ENCODE results near the gene ZNF782. TPM values are rescaled to one million over a fixed set of nuclear protein-coding genes. Genes with fewer than 3 reads are reported as not detected.
"Not testable (repeated sequence)": the region's sequence is repeated elsewhere in the genome, so short reads cannot be mapped to it uniquely, and the experiment has no call there.

ZNF782 gene
- polyA plus RNA-seq (ENCODE audit: insufficient read length in 12 of 12) = 10 to 100 TPM in 1 of 12 donors, 1 to 10 TPM in 10, not detected in 1; 3.2 to 25.9 (median 4.5) TPM
- long read RNA-seq, donor 1, full-length matches to known transcripts = 3 of 3 reads
- long read RNA-seq, donor 1, partial matches to known transcripts = 0 of 3 reads
- long read RNA-seq, donor 1, other reads (novel, unspliced or antisense) = 0 of 3 reads
- long read RNA-seq, donor 2, partial matches to known transcripts = 0 of 1 reads
- long read RNA-seq, donor 2, other reads (novel, unspliced or antisense) = 0 of 1 reads
- long read RNA-seq, donor 3, partial matches to known transcripts = 0 of 1 reads
- long read RNA-seq, donor 3, other reads (novel, unspliced or antisense) = 0 of 1 reads
- long read RNA-seq, donor 4 = 0 reads
- long read RNA-seq, donor 5 = 0 reads
- long read RNA-seq, donor 6 = 0 reads
- long read RNA-seq, donor 7 = 0 reads
- long read RNA-seq, donor 8, full-length matches to known transcripts = 2 of 2 reads
- long read RNA-seq, donor 8, partial matches to known transcripts = 0 of 2 reads
- long read RNA-seq, donor 8, other reads (novel, unspliced or antisense) = 0 of 2 reads
- long read RNA-seq, donor 9 = 0 reads
- long read RNA-seq, donor 10 = 0 reads
- long read RNA-seq, donor 11 = 0 reads

DNA sequence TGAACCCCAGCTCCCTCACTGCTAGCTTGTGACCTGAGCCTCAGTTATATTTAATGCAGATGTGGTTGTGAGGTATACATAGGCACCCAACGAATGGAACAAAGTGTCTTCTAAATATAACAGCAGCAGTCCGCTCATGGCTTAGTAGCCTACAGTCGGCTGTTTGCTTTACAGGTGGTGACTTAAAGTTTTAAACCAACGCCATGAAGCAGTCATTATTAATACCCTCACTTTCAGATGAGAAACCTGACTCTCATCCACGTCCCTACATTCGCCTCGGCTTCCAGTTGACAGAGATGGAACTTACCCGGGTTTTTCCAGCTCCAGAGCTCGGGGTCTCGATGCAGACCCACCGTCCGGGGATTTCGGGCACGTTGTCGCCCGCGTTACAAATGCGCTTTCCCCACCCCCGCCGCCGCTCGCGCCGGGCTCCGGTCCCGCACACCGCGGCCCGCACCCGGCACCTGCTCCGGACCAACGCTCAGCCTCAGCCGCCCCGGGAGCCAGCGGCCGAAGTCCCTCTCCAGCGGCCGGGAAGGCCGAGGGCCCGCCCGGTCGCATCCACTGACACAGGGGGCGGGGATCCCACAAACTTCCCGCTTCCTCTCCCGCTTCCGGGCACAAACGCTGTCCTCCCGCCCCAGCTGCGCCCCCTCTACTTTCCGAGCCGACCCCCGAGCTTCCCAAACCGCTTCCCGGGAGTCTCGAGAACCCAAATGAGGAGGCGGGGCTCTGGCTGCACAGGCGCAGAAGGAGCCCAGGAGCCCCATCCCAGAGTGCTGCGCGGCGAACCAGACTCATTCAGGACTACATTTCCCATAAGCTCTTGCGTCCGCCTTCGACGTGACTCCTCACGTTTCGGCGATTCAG lies at the start of gene ZNF782:
Gene ZNF782, minus strand, starts transcription at position 734 of the 870 bp plus-strand sequence. CDS start 2,553 bp downstream, outside the sequence.
- DNase-seq = peak; percentile 96

DNA sequence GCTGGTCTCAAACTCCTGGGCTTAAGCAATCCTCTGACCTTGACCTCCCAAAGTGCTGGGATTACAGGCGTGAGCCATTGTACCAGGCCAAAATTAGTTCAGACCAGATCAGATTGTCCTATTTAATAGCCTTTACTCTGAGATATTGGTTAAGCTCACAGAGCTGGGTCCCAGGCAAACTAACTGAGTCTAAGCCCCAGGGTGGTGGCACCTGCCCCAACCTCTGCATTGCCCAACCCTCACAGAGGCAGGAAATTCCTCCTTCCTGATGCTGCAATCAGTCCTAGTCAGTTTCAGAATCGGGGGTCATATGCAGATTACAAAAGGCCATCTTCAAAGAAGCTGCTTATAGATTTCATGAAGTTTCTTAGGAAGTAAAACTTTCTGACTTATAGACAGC lies 45.7 kb upstream of the ZNF782 start:
- not testable (repeated sequence) for DNase-seq

DNA sequence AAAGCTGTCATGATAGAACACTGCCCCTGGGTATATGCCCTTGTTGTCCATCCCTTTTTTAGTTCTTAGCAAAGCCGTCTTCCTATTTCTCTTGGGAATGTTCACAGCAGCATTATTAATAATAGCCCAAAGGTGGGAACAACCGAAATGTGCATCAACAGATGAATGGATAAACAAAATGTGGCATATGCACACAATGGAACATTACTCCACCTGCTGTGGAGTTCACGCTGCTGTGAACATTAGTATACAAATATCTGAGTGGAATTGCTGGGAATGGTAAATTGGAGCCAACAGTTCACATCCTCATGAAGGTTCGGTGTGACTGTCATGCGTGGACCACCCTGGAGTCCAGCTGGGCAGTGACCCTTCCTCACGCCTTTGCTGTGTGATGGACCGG lies 37.8 kb upstream of the ZNF782 start:
- DNase-seq = no peak

DNA sequence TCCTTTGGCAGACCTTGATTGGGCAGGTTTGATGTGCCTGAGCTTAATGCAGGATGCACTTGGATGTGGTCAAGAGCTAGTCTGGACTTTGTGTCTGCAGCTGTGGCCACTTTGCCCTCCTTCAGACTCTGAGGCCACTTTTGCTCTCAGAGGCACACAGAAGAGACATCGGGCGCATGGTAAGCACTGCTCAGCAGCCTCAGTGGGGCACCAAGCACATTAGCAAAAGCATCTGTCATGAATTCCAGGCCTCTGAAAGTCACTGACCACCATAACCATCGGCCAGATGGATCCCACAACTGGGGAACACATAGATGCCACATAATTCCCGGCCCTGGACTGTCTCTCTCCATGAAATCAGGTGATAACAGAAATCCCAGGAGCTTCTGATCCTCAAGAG lies 34.3 kb upstream of the ZNF782 start:
- no peak for DNase-seq

DNA sequence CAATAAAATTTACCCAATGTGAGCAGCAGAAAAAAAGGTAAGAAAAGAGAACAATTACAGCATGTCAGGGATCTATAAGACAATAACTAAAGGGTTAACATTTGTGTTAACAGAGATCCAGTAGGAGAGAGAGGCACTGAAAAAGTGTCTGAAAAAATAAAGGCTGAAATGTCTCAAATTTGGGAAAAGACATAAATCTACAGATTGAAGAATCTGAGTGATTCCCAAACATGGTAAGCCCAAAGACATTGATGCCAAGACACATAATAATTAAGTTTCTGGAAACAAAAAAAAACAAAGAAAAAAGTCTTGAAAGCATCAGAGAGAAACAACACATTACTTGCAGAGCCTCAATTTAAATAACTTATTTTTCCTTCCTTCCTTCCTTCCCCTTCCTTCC lies 31.1 kb upstream of the ZNF782 start:
- no peak for DNase-seq

DNA sequence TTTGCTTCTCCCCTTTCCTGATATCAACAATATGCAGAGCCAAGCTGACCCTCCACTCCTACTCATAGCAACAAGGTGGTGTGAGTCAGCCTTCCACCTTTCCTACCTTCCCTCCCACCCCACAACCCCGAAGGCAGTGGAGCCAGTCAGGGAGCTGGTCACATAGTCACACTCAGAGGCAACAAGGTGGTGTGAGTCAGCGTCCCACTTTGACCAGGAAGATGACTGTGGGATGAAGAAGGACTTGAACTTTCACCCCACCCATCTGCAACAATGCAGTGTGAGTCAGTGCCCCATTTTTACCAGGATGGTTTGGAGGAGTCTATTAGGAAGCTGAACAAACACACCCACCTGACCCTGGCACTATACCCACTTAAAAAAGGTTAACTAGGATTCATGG lies 30.1 kb upstream of the ZNF782 start:
- no peak for DNase-seq

DNA sequence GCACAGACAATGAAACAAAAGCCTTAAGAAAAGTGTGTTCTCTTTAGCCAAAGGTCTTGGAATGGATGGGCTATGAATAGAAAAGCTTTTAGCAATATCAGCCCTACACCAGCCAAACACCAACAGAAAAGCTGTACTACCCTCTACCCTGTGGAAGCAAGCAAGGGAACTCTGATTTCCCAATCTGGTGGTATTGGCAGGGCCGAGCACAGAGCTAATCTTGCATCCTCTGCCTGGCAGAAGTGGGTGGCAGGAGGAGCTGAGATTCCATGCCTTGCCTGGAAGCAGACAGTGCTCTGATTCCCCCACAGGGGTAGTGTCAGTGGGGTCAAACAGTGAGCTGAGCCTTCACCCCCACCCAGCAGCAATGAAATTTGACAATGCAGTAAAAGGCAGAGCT lies 29.6 kb upstream of the ZNF782 start:
- DNase-seq = no peak

DNA sequence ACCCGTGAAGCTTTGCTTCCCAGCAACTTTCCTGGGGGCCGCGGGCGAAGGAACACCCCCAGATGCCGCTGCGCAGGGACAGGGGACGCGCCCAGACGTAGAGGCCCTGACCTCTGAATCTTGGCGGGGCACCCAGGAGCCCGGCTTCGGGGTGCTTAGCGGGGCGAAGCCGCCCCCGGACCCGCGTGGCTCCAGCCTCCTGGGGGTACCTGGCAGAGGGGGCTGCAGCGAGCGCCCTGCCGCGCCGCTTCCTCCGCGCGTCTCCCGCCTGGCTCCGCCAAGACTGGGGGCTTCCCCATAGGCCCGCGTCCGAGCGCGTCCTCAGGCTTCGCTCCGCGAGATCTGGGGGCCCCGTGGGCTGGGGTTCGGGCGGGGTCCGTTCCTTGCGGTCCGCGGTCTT lies 23.0 kb upstream of the ZNF782 start:
- DNase-seq = no peak

DNA sequence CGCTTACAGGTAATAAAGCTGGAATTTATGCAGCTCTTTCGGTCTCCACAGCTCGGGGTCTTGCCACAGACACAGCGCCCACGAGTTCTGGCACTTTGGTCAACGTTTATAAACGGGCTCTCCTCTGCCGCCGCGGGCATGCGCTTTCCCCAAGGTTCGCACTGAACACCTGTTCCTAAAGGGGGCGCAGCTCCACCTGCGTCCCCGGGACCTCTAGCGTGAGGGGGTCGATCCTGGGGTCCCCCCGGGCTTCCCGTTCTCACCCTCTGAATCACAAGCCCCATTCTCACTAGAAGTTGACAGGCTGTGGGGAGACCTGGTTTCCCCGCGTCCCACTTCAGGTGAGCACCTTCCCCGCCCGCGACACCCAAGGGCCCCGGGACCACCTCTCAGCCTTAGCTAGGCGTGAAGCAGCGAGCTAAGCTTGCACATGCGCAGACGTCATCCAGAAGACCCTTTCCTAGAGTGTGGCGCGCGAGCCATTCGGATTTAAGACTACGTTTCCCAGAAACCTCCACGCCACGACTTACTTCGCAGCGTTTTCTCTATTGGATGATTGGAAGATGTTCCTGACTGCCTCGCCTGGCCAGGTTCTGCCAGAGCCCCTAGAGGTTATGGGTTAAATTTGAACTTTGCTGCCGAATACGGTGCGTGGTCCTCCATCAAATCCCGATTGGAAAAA lies 21.3 kb upstream of the ZNF782 start:
- DNase-seq = peak; percentile 59

DNA sequence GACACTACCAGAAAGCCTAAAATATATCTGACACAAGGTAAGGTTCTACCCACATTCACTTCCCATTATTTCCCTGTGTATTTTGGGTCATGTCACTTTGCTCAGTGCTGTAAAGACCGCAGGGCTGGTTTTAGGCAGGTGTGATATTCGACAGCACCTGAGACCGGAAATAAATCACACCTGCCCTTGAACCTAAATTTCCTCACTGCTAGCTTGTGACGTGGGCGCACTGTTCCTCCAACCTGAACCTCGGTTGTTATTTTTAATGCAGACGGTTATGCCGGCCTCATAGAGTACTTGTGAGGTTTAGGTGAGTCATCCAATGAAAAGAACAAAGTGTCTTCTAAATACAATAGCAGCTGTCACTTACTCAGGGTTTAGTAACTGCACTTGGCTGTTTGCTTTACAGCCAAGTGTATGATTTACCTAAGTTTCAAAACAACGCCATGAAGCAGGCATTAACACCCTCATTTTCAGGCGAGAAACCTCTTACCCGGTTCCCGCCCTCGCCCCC lies 20.7 kb upstream of the ZNF782 start:
- DNase-seq = no peak

DNA sequence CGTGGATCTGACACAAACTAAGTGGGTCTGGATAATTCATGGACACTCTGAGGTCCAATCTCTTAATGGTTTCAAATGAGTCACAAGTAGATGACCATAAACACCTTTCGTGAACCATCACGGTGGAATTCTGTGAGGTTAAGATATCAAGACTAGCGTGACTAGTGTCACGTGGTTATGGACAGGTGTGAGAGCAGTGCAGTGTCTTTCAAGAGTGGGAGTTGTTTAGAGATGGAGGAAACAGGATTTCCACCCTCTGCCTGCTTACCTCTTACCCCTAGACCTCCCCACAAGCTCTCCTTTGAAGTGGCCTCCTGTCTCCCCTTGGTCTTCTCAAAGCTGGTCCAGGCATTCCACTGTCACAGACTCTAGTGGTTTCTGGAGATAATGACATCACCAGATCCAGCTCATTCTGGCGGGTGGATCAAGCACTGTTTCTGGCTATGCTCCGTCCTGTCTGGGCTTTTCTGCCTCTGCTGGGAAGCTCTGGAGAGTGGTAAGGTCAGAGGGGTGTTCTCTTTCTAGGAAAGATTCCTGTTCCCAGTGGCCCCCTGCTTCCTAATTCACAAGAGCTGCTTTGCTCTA lies 20.0 kb upstream of the ZNF782 start:
- no peak for DNase-seq

DNA sequence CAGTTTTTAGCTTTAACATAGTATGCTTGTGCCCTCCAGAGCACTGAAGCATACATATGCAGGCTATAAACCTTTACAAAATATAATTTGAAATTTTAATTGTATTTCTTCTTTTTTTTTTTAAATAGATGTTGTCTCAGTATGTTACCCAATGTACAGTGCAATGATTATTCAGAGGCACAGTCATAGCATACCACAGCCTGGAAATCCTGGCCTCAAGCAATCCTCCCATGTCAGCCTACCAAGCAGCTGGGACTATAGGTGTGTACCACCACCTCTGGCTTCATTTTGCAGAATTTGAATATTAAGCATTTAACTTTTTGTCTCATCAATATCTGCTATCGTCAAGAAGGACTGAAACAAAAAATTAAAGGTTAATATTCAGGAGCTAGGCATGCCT lies 16.9 kb upstream of the ZNF782 start:
- no peak for DNase-seq

DNA sequence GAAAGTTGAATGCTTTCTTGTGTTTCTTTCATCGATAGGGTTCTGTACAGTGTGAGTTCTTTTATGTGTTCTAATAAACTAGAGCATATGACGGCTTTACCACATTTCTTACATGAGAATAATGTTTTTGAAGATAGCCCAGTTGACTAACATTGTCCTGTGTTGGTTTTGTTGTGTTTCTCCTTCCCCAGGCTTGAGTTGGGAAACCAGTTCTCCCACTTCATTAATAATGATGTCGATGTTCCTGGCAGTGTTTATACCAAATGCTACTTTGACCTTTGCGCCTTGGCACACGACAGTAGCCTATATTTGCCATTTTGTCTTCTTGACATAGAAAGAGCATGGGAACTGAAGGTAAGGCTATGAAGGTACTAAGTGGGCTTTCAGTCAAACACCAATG lies 14.4 kb upstream of the ZNF782 start:
- DNase-seq = no peak

DNA sequence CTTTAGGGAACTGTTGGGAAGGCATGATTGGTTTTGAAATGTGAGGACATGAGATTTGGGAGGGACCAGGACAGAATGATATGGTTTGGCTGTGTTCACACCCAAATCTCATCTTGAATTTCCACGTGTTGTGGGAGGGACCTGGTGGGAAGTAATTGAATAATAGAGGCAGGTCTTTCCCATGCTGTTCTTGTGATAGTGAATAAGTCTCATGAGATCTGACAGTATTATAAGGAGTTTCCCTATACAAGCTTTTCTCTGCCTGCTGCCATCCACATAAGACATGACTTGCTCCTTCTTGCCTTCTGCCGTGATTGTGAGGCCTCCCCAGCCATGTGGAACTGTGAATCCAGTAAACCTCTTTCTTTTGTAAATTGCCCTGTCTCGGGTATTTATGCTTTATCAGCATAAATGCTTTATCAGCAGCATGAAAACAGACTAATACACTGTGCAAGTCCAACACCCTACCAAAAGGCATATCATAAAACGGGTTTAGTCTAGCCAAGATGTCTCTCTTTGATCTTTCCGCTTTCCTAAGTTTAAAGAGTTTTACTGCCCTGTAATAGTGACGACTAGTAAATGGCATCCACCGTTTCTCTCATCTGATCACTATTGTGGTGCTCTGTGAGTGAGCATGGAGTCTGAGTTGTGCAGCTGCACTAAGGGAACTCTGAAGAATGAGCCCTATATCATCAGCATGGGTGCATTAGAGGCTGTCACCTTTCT lies 12.9 kb upstream of the ZNF782 start:
- DNase-seq = no peak

DNA sequence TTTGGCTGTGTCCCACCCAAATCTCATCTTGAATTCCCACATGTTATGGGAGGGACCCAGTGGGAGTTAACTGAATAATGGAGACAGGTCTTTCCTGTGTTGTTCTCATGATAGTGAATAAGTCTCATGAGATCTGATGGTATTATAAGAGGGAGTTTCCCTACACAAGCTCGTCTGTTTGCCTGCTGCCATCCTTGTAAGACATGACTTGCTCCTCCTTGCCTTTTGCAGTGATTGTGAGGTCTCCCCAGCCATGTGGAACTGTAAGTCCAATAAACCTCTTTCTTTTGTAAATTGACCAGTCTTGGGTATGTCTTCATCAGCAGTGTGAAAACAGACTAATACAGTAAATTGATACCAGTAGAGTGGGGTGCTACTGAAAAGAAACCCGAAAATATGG lies 10.9 kb upstream of the ZNF782 start:
- not testable (repeated sequence) for DNase-seq

DNA sequence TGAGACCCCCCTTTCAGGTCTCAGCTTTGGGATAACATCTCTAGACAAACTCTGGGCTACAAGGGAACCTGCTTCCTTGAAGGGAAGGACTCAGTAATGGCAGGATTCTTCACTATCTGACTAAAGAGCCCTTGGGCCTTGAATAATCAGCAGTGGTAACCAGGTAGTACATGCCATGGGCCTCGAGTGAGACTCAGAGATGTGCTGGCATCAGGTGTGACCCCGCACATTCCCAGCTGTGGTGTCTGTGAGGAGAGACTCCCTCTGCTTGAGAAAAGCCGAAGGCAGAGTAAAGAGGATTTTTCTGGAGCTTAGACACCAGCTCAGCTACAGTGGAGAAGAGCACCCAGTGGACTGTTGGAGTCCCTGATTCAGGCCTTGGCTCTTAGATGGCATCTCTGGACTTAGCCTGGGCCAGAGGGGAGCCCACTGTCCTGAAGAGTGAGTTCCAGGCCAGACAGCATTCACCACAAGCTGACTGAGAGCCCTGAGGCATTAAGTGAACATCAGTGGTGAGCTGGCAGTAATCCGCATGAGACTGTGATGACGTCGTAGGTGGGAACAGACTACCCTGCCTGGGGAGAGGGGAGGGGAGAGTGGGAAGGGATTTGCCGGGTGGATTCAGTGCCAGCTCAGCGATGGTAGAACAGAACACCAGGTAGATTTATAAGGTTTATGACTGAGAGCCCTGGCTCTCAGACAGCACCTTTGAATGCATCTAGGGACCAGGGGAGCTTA lies 5.3 kb upstream of the ZNF782 start:
- DNase-seq = no peak

DNA sequence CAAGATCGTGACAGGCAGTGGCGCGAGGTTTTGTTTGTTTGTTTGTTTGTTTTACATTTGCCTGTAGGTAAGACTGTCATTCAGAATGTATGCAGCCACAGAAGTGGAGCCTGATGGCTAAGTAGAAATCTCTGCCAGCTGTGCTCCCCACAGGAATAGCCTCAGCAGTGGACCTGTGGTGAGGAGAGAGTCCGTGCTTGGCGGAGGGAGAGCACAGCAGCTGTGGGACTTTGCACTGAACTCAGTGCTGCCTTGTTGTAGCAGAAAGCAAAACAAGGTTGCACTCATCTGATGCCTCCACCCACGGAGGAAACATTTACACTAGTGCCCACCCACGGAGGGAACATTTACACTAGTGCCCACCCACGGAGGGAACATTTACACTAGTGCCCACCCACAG lies 4.4 kb upstream of the ZNF782 start:
- DNase-seq = no peak

DNA sequence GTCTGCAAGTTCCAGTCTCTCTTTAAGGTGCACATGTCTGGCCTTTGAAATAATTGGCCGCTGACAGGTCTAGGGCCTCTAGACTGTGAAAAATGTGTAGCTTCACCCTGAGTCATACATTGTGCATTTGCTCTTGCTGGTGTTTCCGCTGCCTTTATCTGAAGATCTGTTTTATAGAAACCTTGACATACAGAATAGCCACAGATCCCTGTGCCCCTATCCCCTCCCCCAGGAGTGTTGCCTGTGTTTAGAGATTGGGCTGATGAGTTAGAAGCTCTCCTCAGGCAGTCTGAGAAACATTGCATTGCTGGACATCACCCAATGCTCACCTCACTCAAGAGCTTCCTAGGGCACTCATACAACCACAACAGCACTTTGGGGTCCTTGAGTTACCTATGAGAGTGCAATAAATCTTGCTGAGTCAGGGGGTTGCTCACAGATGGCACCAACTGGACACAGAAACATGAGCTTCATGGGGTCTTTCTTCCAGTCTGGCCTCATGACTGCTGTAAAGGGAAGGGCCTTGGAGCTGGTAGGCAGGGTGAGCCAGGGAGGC lies 3.8 kb upstream of the ZNF782 start:
- no peak for DNase-seq
